HG03064 (cell line): ENCODE measurements around the gene TSFM.

ENCODE experiments used
- ATAC-seq: cut with Tn5 transposase; IDR thresholded peaks from one replicate; pipeline ENCODE4 v1.9.1; 2021; ENCODE audit warnings: low read depth; ENCODE audit not compliant: unreplicated experiment

TSFM gene

DNA sequence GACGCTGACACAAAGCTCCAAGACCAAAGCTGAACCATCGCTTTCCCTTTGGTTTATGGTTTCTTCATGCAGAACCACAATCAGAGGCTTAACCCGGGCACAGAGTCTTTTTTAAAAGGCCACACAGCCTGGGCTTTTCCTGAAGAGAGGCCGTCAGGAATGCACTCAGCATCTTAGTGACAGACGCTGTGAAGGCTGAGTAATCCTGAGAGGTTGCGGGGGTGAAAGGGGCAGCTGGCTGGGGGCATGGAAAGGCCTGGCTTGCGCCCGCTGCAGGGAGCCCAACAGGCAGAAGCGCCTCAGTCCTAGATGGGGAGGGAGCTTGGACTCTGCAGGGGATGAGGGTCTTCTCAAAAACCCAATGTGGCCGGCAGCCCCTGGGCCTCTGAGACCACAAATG lies 50.4 kb downstream of the TSFM start:
- ATAC-seq, result no peak

- no peak for ATAC-seq
Observed at GRCh38 chr12:57833672-57834071, 51.1 kb downstream of the TSFM start.

GRCh38 chr12:57834086-57834876 lies 51.7 kb downstream of the TSFM start:
- ATAC-seq, result no peak

GRCh38 chr12:57835366-57836288 lies 53.0 kb downstream of the TSFM start:
- no peak for ATAC-seq

DNA sequence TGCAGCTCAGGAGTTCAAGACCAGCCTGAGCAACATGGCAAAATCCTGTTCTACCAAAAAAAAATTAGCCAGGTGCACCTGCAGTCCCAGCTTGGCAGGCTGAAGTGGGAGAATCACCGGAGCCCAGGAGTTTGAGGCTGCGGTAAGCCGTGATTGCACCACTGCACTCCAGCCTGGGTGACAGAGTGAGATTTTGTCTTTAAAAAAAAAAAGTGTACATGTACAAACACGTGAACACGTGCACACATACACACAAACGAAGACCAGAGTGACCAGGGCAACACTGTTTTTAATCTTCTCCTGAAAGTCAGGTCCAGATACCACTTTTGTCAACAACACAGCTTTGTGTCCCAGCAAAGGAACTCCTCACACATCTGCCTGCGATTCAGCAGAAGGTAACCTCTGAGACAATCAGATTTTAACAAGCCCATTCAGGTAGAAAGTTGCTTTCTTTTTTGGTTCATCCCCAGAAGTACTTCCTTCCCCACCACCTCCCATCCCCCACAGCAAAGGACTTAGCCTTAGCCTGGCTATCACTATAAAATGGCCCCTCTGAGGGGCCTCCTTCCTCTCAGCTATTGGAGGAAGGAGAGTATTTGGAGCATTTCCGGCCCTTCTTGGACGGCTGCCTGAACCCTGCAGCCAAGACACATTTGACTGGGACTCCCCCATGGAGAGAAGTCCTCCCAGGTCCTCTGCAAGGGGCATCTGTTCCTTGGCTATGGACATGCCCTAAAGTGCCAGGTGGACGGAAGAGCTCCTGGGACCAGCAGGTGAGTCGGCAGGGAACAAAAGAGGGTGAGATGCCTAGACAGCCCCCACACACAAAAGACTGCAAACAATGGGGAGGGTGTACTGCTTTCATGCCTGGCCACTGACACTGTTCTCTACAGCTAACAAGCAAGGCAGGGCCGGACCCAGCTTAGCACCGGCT lies 54.1 kb downstream of the TSFM start:
- ATAC-seq, result peak; percentile 50

DNA sequence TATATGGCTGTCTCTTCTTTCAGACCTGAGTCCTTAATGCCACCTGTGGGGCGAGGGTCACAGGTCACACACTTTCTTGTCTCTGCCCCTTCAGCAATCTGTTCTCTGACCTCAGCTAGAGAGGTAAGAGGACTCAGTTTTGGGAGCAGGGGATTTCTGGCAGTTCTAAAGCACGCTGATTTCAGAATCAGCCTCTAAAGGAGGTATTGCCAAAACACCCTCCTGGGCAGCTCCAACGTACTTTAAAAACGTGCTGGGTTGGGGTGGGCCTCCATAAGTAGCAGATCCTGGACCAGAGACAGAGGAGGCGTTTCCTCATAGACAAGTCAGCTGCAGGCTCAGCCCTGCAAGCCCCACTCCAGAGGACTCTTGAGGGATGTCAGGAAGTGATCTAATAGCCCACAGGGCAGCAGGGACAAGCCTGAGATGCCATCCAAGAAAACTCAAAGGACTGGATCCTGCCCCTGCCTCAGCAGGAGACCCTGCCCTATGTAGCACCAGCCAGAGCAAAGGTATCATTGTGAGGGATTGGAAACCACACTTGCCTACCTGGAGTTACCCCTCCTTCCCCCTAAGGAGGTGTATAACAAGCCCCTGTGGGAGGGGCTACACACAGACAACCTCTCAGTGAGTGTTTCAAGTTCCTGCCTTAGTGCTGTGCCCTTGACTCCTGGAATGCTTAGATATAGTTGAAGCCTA lies 55.4 kb downstream of the TSFM start:
- no peak for ATAC-seq

DNA sequence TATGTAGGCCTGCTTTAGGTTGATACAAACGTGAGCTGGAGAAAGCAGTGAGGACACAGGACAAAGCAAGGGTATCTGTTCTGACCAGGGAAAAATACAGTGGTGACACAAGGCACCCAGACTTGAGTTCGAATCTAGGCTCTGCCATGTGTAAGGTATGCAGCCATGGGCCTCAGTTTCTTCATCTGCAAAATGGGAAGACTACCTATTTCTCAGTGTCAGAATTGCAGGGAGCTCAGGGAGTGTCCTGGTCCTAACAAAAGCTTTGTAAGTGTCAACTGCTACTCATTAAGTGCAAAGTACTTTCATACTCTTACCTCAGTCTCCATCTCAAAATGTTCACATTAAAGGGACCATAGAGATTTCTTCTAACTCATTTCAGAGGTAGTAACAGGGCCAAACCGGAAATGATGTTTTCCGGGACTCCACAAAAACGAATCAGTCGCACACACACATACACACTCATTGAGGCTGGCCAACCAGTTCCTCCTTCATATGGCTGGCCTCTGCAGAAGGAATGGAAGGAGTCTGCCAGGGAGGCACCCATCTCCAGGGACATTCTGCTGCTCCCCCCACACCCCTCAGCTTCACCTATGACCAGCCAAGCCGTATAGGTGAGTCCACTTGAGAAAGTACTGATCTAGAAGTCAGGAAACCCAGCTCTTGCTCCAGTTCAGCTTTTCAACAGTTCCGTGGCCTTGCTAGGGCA lies 56.2 kb downstream of the TSFM start:
- no peak for ATAC-seq

GRCh38 chr12:57839996-57840395 lies 57.4 kb downstream of the TSFM start:
- no peak for ATAC-seq

DNA sequence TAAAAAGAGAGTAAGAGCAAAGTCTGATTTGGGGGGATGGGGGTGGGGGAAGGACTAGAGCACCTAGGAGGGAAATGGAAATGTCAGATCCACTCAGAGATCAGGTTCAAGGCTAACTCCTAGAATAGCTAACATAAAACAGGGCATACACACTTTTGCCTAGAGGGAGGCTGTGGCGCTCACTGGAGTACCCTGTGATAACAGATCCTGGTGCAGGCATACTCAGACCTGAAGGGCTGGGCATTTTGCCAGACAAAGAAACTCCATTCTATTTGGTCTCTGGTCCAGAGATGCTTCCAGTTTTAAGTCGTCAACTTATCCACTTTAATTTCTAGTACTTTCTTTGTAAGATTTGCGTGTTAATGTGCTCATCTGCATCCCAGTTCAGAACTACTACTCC lies 58.1 kb downstream of the TSFM start:
- no peak for ATAC-seq

- ATAC-seq, result no peak
Observed at GRCh38 chr12:57841445-57841844, 58.9 kb downstream of the TSFM start.

- ATAC-seq, result no peak
Observed at GRCh38 chr12:57842342-57843294, 60.0 kb downstream of the TSFM start.

GRCh38 chr12:57844709-57845477 lies 62.3 kb downstream of the TSFM start:
- peak; percentile 26 for ATAC-seq

- peak; percentile 28 for ATAC-seq
Observed at GRCh38 chr12:57845478-57846284, 63.1 kb downstream of the TSFM start.

DNA sequence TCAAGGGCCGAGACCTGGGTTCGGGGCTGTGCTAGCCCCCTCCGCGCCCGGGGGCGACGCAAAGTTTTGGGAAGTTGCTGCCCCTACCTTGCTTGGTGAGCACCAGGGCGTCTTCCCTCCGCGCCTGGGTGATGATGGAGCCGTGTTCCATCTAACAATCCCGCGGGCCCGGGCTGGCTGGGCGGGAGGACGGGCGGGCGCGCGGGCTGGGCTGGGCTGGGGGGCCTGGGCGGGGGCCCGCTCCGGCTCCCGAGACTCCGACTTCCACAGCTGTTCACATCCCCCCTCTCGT lies 63.6 kb downstream of the TSFM start:
- ATAC-seq, result peak; percentile 3

DNA sequence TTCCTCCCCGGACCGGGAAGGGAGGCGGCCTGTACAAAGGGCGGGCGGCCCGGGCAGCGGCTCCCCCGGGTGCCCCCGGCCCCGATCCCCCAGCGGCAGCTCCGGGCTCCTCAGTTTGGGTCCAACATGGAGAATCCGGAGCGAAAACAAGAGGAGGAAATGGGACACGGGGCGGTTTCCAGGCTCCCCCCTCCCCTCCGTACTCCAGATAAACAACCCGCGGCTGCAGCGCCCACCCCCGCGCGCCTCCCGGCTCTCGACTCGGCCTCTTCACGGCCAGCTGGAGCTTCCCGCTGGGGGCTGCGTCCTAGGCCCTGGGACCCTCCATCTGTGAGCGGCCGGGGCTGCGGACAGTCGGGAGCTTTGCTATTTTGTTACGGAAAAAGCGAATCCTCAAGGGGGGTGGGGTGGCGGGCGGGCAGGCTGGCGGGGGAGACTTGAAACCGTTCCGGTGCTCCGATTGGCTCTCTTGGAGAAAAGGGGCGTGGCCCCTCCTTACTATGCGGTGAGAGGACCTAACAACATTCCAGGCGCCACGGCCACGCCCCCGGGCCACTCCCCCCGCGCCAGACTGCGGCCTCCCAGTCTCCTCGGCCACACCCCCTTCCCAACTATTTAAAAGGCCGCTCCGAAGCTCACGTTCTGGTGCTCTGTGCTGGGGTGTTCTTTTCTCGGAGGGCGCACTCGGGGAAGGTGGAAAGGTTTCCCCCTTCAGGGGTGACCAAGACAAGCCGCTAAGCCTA lies 64.2 kb downstream of the TSFM start, which contains the start of gene CTDSP2:
Gene CTDSP2 (minus strand): TSS at position 153 of the 743 bp plus-strand sequence. CDS start 294 bp downstream, outside the sequence.
- ATAC-seq, result peak; percentile 20
